VCaP (cell line): ENCODE measurements around the gene NDUFC1.

ENCODE experiments used
- H3K27ac ChIP-seq: fragments of 450-650 bp; 2 replicates; pipeline ENCODE4 v1.5.1; 2017
- CTCF ChIP-seq: fragments of 450-650 bp; conservative IDR thresholded peaks from 2 replicates; pipeline ENCODE4 v1.5.1; 2017; ENCODE audit warnings: mild to moderate bottlenecking, moderate library complexity

Gene NDUFC1

GRCh38 chr4:139243448-139244365 lies 58.6 kb downstream of the NDUFC1 start:
- no peak for TF ChIP-seq CTCF
- H3K27ac ChIP-seq: no peak overlapping the region

DNA sequence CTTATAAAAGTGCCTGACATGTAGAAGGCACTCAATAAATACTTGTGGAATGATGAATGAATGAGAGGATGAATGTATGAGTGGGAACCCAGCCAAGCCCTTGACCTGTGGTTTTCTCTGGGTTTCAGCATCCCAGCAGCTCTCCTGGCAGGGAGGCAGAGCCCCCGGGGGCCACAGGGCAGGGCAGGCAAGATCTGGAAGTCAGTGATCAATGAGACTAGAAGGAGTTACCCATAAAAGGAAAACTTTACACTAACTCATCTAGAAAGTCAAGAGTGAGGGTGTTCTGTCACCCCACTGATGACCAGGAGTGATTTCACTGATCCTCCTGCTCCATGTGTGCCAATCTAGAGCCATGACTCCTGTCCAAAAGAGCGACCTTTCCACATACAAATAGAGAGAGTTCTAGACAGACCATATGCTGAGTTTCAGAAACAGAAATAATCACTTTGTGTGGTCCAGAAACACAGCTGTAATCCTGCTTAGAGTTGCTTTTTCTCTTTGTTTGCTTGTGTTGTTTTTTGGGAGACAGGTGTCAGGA lies 59.7 kb downstream of the NDUFC1 start:
- TF ChIP-seq CTCF: no peak
- H3K27ac ChIP-seq: no peak overlapping the region

DNA sequence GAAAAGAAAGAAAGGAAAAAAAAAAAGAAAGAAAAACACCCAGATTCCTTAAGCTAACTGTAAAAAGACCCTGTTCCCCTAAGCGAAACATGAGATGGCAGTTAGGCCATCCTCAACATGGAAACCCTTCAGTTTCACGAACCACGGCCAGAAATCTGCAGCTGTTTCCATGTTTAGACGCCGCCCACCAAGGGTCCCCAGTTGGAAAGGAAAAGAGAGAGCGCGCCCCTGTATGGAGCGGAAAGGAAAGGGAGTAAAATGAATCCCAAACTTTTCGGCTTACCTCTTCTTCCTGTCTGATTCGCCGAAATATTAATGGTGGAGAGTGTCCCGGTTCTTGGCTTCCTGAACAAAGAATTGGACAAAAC lies 60.5 kb downstream of the NDUFC1 start:
- no peak for TF ChIP-seq CTCF
- no peak overlapping the region for H3K27ac ChIP-seq

- H3K27ac ChIP-seq: no peak overlapping the region
- TF ChIP-seq CTCF: no peak
Observed at GRCh38 chr4:139241086-139241783, 61.0 kb downstream of the NDUFC1 start.
